Measurements from ENCODE around the gene IRF2.

The IRF2 gene

DNA sequence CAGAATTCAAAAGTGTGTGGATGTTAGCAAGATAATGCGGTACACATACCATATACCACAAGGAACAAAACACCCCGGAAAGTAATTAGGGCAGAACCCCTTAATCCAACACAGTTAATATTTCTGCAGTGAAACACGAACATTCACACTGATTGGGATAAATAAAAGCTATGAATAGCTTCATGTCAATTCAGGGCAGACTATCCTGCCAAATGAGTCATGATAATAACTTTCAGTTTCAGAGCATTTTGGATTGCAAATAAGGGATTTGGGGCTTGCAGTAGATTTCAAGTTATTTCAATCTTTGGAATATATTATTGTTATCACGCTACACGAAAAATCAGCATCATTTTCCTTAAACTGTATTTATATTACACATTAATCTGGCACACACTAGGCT, 24.3 kb downstream of the IRF2 start:
- Mint-ChIP-seq H3K9me3 (no peaks in the 10 kb centered on the region), H3K27me3 (ENCODE audit: low read depth) (no peaks in the 10 kb centered on the region), H3K27ac (peak overlapping the region; percentile 43), H3K36me3 (ENCODE audit: low read depth) (peaks cover 39% of the 10 kb centered on the region), H3K4me3 (peak overlapping the region; percentile 25), H3K4me1 (ENCODE audit: low read depth) (peaks cover 65% of the 10 kb centered on the region)

DNA sequence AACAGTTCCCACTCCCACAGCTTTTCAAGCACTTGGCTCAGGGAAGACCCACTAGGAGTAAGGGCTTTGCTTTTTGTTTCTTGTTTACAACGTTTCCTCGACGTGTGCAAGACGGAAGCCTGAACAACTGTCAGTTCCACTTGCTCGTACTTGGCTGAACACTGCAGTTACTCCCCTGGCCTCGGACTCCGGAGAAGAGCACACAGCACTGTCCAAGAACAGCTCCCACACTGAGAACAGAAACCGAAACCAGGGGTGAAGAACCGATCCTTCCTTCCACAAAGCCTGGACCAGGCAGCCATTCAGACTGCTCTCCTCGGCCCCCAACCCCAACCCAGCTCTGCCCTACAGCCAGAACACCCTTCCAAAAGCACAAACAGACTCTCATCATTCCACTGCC, 25.5 kb downstream of the IRF2 start:
- no peaks in the 10 kb centered on the region for H3K9me3 Mint-ChIP-seq
- H3K4me1 Mint-ChIP-seq (ENCODE audit: low read depth): peaks cover 67% of the 10 kb centered on the region
- peak overlapping the region; percentile 70 for H3K4me3 Mint-ChIP-seq
- H3K36me3 Mint-ChIP-seq (ENCODE audit: low read depth): peaks cover 48% of the 10 kb centered on the region
- no peaks in the 10 kb centered on the region for H3K27me3 Mint-ChIP-seq (ENCODE audit: low read depth)
- H3K27ac Mint-ChIP-seq: peak overlapping the region; percentile 74

DNA sequence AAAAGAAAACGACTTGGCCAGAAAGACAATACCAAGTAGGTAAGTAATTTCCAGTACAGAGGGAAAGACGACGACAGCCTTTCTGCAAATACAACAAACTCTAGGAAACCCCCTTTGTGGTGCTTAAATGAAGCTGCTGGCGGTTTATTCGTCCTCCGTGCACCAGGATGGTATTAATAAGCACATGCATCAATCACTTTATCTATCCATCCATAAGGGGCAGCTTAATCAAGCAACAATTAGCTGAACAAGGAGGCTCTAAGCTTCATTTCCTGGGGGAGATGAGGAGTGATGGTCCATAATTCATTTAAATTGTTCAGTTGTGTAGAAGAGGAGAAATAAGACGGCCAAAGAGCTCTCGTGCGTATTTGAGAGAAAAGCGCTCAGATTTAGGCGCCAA, 26.2 kb downstream of the IRF2 start:
- no peaks in the 10 kb centered on the region for H3K27me3 Mint-ChIP-seq (ENCODE audit: low read depth)
- H3K4me3 Mint-ChIP-seq: peak overlapping the region; percentile 45
- H3K4me1 Mint-ChIP-seq (ENCODE audit: low read depth): peaks cover 68% of the 10 kb centered on the region
- H3K36me3 Mint-ChIP-seq (ENCODE audit: low read depth): peaks cover 54% of the 10 kb centered on the region
- H3K27ac Mint-ChIP-seq: peak overlapping the region; percentile 24
- H3K9me3 Mint-ChIP-seq: no peaks in the 10 kb centered on the region

DNA sequence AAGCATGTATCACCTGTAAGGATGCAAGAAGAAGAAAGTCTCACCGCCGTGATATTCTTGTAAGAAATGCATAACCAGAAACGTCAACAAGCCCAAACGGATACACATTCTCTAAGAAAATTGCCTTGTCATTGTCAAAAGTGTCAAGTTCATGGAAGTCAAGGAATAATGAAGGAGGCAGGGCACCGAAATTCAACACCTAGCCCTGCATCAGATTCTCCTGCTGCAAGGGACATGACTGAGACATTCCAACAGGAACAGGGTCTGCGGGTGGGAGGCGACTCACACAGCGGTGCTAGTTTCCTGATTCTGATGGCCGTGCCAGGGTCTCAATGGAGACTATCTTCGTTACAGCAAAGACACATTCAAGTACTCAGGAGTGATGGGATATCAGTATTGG, 26.7 kb downstream of the IRF2 start:
- peak overlapping the region; percentile 1 for H3K27ac Mint-ChIP-seq
- H3K4me3 Mint-ChIP-seq: peak overlapping the region; percentile 23
- H3K36me3 Mint-ChIP-seq (ENCODE audit: low read depth): peaks cover 55% of the 10 kb centered on the region
- H3K4me1 Mint-ChIP-seq (ENCODE audit: low read depth): peaks cover 70% of the 10 kb centered on the region
- H3K9me3 Mint-ChIP-seq: no peaks in the 10 kb centered on the region
- no peaks in the 10 kb centered on the region for H3K27me3 Mint-ChIP-seq (ENCODE audit: low read depth)

DNA sequence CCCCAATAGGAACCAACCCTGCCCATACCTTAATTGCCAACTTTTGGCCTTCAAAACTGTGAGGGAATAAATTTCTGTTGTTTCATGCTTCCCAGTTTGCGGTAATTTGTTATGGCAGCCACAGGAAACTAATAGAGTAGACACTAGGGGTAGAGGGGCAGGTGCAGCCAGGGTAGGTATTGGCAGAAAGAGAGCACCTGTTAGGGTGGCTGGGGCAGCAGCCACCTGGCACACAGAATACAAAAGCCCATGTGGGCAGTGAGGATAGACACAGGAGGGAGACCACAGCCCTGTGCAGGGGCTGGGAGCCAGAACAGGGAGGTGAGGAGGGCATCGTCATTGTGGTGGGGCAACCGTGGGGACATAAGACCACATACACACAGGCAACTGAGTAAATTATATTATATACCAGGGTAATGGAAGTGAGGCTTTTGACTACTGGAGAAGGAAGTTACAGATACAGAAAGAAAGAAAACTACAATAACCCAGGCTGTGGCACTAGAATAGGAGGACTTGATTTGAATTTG, 28.2 kb downstream of the IRF2 start:
- H3K27ac Mint-ChIP-seq: no peak overlapping the region
- no peaks in the 10 kb centered on the region for H3K27me3 Mint-ChIP-seq (ENCODE audit: low read depth)
- peaks cover 57% of the 10 kb centered on the region for H3K36me3 Mint-ChIP-seq (ENCODE audit: low read depth)

DNA sequence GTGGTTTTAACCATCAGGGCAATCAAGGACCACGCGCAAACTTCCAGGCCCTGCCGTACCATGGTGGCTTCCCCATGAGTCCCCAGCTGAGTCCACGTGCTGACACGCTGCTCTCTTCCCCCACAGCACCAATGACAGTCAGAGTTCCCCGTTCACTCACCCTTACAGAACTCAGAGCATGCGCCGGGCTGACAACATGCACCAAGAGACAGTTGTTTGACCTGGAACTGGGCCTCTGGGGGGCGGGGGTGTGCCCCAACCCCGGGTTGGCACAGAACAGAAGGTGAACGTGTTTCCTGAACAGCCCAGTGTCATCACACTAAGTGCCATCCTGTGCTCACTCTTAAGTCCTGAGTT, 29.4 kb downstream of the IRF2 start:
- Mint-ChIP-seq H3K4me3 (no peak overlapping the region), H3K27ac (no peak overlapping the region), H3K9me3 (no peaks in the 10 kb centered on the region), H3K27me3 (ENCODE audit: low read depth) (no peaks in the 10 kb centered on the region), H3K36me3 (ENCODE audit: low read depth) (peaks cover 55% of the 10 kb centered on the region), H3K4me1 (ENCODE audit: low read depth) (peaks cover 78% of the 10 kb centered on the region)

More for the DNA sequence above, 28.2 kb downstream of the IRF2 start:
- H3K4me1 Mint-ChIP-seq (ENCODE audit: low read depth): peaks cover 74% of the 10 kb centered on the region
- H3K4me3 Mint-ChIP-seq: no peak overlapping the region
- no peaks in the 10 kb centered on the region for H3K9me3 Mint-ChIP-seq

DNA sequence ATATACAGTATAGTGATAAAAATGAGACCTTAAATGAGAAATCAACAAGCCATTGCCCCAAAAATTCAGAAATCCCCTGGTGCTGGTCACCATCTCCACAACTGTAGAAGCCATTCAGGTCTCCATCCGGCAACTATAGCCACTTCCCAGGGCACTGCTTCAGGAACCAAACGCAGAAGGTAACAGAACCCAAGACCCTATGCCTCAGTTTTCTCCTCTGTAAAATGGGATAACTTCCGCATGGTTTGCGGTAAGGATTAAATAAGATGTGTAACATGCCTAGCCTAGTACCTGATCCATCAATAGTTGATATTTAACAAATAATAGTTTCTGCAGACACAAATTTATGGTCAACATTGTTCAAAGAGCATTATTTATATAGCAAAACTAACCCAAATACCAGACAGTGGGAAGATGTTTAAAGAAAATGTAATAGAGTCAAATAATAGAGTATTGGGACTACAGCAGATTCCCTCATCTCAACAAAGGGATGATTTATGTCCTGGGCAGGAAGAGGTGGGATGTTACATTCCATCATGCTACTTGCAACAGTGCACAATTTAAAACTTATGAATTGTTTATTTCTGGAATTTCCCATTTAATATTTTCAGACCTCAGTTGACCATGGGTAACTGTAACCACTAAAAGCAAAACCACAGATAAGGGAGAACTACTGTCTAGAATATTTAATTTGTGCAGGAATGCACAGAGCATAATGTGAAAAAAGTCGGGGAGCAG, 30.0 kb downstream of the IRF2 start:
- no peaks in the 10 kb centered on the region for H3K27me3 Mint-ChIP-seq (ENCODE audit: low read depth)
- peaks cover 54% of the 10 kb centered on the region for H3K36me3 Mint-ChIP-seq (ENCODE audit: low read depth)
- H3K4me3 Mint-ChIP-seq: no peak overlapping the region
- H3K9me3 Mint-ChIP-seq: no peaks in the 10 kb centered on the region
- H3K4me1 Mint-ChIP-seq (ENCODE audit: low read depth): peaks cover 77% of the 10 kb centered on the region
- H3K27ac Mint-ChIP-seq: no peak overlapping the region

DNA sequence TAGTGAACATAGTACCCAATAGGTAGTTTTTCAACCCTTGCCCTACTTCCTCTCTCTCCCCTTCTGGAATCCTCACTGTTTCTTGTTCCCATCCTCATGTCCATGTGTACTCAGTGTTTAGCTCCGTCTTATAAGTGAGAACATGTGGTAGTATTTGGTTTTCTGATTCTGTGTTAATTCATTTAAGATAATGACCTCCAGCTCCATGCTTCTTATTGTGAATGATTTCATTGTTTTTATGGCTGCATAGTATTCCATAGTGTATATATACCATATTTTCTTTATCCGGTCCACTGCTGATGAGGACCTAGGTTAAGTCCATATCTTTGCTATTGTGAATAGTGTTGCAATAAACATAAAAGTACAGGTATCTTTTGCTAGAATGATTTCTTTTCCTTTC, 31.0 kb downstream of the IRF2 start:
- H3K36me3 Mint-ChIP-seq (ENCODE audit: low read depth): peaks cover 50% of the 10 kb centered on the region
- no peaks in the 10 kb centered on the region for H3K9me3 Mint-ChIP-seq

DNA sequence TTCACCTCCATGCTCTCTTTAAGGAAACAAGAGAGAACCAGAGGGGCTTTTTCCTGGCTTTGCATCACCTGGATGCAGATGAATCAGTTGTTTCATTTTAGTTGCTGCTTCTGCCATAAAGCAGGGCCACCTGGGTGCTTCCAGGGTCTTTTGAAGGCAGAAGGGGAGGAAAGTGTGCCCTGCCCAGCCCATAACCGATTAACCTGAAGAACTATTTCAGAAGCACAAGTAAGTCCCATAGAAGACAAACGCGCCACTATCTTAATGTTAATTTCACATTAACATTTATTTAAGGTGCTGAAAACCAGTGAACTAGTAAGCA, 32.1 kb downstream of the IRF2 start:
- no peaks in the 10 kb centered on the region for H3K27me3 Mint-ChIP-seq (ENCODE audit: low read depth)
- H3K4me3 Mint-ChIP-seq: no peak overlapping the region

More for the DNA sequence above, 31.0 kb downstream of the IRF2 start:
- no peaks in the 10 kb centered on the region for H3K27me3 Mint-ChIP-seq (ENCODE audit: low read depth)
- peaks cover 74% of the 10 kb centered on the region for H3K4me1 Mint-ChIP-seq (ENCODE audit: low read depth)
- H3K27ac Mint-ChIP-seq: peak overlapping the region; percentile 7
- no peak overlapping the region for H3K4me3 Mint-ChIP-seq

DNA sequence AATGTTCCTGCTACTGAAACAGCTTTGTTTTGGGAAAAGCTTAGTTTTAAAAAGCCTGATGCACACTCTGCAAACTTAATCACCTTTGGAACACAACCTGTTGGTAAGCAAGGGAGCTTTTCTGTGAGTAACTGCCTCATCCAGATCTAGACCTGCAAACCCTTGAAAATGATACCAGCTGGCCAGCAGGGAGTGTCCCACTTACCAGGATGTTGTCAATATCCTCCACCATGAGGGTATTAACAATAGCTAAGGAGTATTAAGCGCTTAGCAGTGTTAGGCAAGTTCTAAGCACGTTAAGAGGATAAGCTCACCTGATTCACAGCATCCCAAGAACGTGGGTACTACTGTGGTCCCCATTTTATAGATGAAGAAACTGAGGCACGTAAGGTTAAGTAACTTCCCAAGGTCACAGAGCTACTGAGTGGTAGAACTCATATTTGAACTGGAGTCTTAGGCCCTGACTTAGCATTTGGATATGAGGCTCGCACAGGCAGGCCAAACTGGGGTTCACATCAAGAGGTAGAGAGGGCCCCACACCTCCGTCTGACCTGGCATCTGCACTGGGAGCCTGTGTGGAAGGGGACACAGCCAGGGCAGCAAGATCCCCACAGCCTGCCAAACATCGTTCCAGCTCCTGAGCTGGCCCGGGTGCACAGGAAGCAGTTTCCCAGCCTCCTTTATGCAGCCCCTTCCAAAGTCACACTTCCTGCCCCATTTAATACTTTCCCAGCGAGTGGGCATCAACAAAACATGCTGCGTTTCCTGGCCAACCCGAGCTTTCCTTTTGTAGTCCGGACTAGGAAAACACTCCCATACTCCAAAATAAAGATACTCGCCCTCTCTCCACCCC, 32.7 kb downstream of the IRF2 start:
- H3K4me3 Mint-ChIP-seq: no peak overlapping the region
- H3K36me3 Mint-ChIP-seq (ENCODE audit: low read depth): peaks cover 37% of the 10 kb centered on the region
- peaks cover 75% of the 10 kb centered on the region for H3K4me1 Mint-ChIP-seq (ENCODE audit: low read depth)
- H3K9me3 Mint-ChIP-seq: no peaks in the 10 kb centered on the region
- H3K27me3 Mint-ChIP-seq (ENCODE audit: low read depth): no peaks in the 10 kb centered on the region
- H3K27ac Mint-ChIP-seq: no peak overlapping the region

More for the DNA sequence above, 32.1 kb downstream of the IRF2 start:
- Mint-ChIP-seq H3K4me1 (ENCODE audit: low read depth) (peaks cover 74% of the 10 kb centered on the region), H3K36me3 (ENCODE audit: low read depth) (peaks cover 42% of the 10 kb centered on the region), H3K27ac (no peak overlapping the region), H3K9me3 (no peaks in the 10 kb centered on the region)

DNA sequence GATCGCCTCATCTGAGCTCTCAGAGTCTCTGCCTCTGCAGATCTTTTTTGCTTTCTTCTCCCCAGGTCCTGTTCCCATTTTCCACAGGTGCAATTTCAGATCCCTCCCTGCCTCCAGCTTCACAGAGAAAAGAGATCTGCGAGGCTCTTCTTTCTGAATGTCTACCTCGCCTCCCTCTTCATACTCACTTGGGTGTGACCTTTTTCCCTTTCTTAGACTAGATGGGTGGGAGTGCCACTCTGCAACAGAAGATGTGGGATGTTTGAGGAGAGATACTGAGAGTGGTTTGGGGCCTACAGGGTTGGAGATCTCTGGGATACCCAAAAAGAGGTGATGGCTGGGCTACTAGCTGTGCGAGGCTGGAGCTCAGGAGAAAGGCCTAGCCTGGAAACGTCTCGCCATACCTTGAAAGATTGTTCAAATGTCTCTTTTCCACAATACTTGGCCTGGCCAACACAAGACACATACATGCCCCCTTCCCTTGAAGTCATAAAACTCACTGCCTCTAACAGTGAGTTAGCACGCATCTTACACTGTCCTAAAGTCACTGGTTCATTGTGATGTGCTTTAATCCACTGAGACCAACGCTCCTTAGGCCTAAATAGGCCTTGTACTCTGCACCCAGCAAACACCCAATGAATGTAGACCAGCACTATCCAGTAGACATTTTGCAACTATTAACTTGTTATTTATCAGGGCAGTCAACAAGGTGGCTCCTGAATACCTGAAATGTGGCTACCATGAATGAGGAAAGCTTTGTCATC, 33.6 kb downstream of the IRF2 start:
- H3K27ac Mint-ChIP-seq: no peak overlapping the region
- no peaks in the 10 kb centered on the region for H3K27me3 Mint-ChIP-seq (ENCODE audit: low read depth)
- peaks cover 30% of the 10 kb centered on the region for H3K36me3 Mint-ChIP-seq (ENCODE audit: low read depth)
- no peaks in the 10 kb centered on the region for H3K9me3 Mint-ChIP-seq
- H3K4me1 Mint-ChIP-seq (ENCODE audit: low read depth): peaks cover 70% of the 10 kb centered on the region
- H3K4me3 Mint-ChIP-seq: no peak overlapping the region

DNA sequence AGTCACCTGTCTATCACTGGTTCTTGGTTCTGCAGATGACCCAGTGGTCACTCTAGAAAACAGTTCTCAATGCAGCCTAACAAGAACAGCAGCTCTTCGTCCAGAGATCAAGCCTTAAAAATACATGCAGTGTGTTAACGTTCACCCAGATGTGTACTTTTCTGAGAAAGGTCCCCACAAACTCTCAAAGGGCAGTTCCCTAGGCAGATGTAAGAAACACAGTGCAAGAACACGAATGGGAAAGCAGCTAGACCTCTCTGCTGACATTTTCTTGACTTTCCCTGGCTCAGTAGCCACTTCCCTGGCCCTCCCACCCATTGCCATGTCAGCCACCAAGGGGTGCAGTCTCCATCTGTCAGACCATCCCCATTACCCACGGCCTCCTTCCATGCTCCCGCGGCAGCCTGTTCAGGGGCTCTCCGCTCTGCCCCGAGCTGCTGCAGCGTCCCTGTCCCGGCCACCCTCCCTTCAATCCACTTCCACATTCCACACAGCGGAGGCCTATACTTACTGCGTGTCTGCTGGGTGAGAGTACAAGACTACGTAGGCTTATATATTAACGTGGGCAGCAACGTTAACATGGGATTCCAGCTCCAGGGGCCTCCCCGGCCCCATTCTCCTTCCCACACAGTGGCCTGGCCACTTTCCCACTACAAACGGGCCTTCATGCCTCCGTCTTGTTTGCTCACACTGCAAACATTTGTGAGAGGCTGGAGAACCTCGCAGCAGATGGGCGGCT, 34.3 kb downstream of the IRF2 start:
- H3K36me3 Mint-ChIP-seq (ENCODE audit: low read depth): peaks cover 26% of the 10 kb centered on the region
- peaks cover 69% of the 10 kb centered on the region for H3K4me1 Mint-ChIP-seq (ENCODE audit: low read depth)
- H3K4me3 Mint-ChIP-seq: no peak overlapping the region
- no peaks in the 10 kb centered on the region for H3K9me3 Mint-ChIP-seq
- H3K27ac Mint-ChIP-seq: no peak overlapping the region
- no peaks in the 10 kb centered on the region for H3K27me3 Mint-ChIP-seq (ENCODE audit: low read depth)

DNA sequence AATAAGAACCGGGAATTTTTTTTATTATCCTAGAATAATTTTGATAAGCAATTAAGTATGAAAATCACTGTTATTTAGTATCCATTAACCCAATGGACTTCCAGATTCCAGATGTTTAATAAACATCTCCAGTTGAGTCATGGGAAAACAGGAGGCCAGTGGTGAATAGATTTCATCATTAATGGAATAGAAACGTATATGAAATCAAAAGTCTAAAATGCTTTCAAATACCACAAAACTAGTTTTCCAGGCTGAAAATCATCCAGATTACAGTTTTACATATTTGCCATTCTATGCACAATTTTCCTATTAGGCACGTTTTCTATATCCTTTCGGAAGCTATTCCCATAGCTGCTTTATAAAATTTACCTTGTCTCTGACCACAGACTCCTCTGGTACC, 35.0 kb downstream of the IRF2 start:
- peaks cover 64% of the 10 kb centered on the region for H3K4me1 Mint-ChIP-seq (ENCODE audit: low read depth)

DNA sequence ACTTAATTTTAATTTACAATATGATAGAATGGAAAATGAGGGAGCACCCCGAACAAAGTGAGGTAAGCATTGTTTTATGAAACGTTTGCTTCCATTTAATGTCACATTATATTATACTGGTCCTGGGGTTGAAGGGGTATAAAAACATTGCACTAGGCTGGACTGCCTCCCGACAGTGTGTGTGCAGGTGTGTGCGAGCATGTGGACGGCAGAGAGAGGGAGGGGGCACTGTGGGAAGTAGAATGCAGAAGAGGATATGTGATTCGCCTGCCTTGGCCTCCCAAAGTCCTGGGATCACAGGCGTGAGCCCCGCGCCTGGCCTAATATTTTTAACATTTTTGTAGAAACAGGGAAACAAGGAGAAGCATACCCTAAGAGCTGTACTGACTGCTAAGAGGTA, 36.0 kb downstream of the IRF2 start:
- Mint-ChIP-seq H3K36me3 (ENCODE audit: low read depth) (peaks cover 15% of the 10 kb centered on the region), H3K4me3 (no peak overlapping the region), H3K4me1 (ENCODE audit: low read depth) (peaks cover 55% of the 10 kb centered on the region), H3K27me3 (ENCODE audit: low read depth) (no peaks in the 10 kb centered on the region), H3K27ac (no peak overlapping the region), H3K9me3 (no peaks in the 10 kb centered on the region)

More for the DNA sequence above, 35.0 kb downstream of the IRF2 start:
- H3K27ac Mint-ChIP-seq: no peak overlapping the region
- H3K27me3 Mint-ChIP-seq (ENCODE audit: low read depth): no peaks in the 10 kb centered on the region
- H3K4me3 Mint-ChIP-seq: no peak overlapping the region
- no peaks in the 10 kb centered on the region for H3K9me3 Mint-ChIP-seq
- H3K36me3 Mint-ChIP-seq (ENCODE audit: low read depth): peaks cover 22% of the 10 kb centered on the region
